Measurements from ENCODE around the gene NRP2. TPM values are rescaled to one million over a fixed set of nuclear protein-coding genes. Genes with fewer than 3 reads are reported as not detected.

Gene NRP2
- total RNA-seq, 2 experiments from 2014 or later: 0.19 TPM; not detected in 1

GRCh38 chr2:205796805-205797313 lies 114.6 kb downstream of the NRP2 start:
- Mint-ChIP-seq H3K4me1 (ENCODE audit: low read depth) (no peaks in the 10 kb centered on the region), H3K27me3 (peaks cover 11% of the 10 kb centered on the region), H3K4me3 (no peak overlapping the region), H3K36me3 (ENCODE audit: low read depth) (no peaks in the 10 kb centered on the region), H3K9me3 (no peaks in the 10 kb centered on the region), H3K27ac (no peak overlapping the region)
- ChIA-PET POLR2A (no interaction called here), CTCF (no interaction called here)
- DNase-seq (no peak), ATAC-seq (ENCODE audit: poor library complexity) (no peak)
- TF ChIP-seq CTCF (IDR thresholded peaks at IDR 0.05): no peak
- intact Hi-C loops (cut with DNase I, micrococcal nuclease): no loop called here
- Histone ChIP-seq H3K27me3 (ENCODE audit: control insufficient read depth in 1 of 2, insufficient read depth in 2 of 2, low read length in 2 of 2) (no peaks in the 10 kb centered on the region), H3K4me1 (ENCODE audit: insufficient read depth, low read length) (no peaks in the 10 kb centered on the region), H3K27ac (ENCODE audit: low read depth in 1 of 2, low read length in 2 of 2) (no peak overlapping the region), H3K4me3 (ENCODE audit: low read length) (no peak overlapping the region), H3K36me3 (ENCODE audit: insufficient read depth, low read length) (no peaks in the 10 kb centered on the region), H3K9me3 (ENCODE audit: control insufficient read depth in 1 of 2, insufficient read depth in 1 of 2, low read length in 2 of 2) (peaks cover 0 to 12% of the 10 kb centered on the region in 2 experiments)

GRCh38 chr2:205797866-205798265 lies 115.6 kb downstream of the NRP2 start:
- ChIA-PET CTCF (no interaction called here), POLR2A (no interaction called here)
- Mint-ChIP-seq H3K27ac (no peak overlapping the region), H3K9me3 (no peaks in the 10 kb centered on the region), H3K27me3 (peaks cover 10% of the 10 kb centered on the region), H3K4me3 (no peak overlapping the region), H3K36me3 (ENCODE audit: low read depth) (no peaks in the 10 kb centered on the region), H3K4me1 (ENCODE audit: low read depth) (no peaks in the 10 kb centered on the region)
- no peak overlapping the region for H3K4me3 ChIP-seq (ENCODE audit: low read length)
- H3K27ac ChIP-seq (ENCODE audit: low read depth in 1 of 2, low read length in 2 of 2): no peak overlapping the region
- H3K36me3 ChIP-seq (ENCODE audit: insufficient read depth, low read length): no peaks in the 10 kb centered on the region
- no peak for ATAC-seq (ENCODE audit: poor library complexity)
- DNase-seq: no peak
- no peak for TF ChIP-seq CTCF (IDR thresholded peaks at IDR 0.05)
- intact Hi-C loops (cut with DNase I, micrococcal nuclease): no loop called here
- H3K4me1 ChIP-seq (ENCODE audit: insufficient read depth, low read length): no peaks in the 10 kb centered on the region
- H3K27me3 ChIP-seq (ENCODE audit: control insufficient read depth in 1 of 2, insufficient read depth in 2 of 2, low read length in 2 of 2): no peaks in the 10 kb centered on the region
- peaks cover 0 to 12% of the 10 kb centered on the region in 2 experiments for H3K9me3 ChIP-seq (ENCODE audit: control insufficient read depth in 1 of 2, insufficient read depth in 1 of 2, low read length in 2 of 2)

- no peaks in the 10 kb centered on the region for H3K36me3 ChIP-seq (ENCODE audit: insufficient read depth, low read length)
- no peaks in the 10 kb centered on the region for H3K27me3 ChIP-seq (ENCODE audit: control insufficient read depth in 1 of 2, insufficient read depth in 2 of 2, low read length in 2 of 2)
- no peaks in the 10 kb centered on the region for H3K4me1 Mint-ChIP-seq (ENCODE audit: low read depth)
- H3K4me3 Mint-ChIP-seq: no peak overlapping the region
- no peaks in the 10 kb centered on the region for H3K4me1 ChIP-seq (ENCODE audit: insufficient read depth, low read length)
- H3K27me3 Mint-ChIP-seq: peaks cover 7% of the 10 kb centered on the region
- H3K9me3 ChIP-seq (ENCODE audit: control insufficient read depth in 1 of 2, insufficient read depth in 1 of 2, low read length in 2 of 2): peaks cover 0 to 8% of the 10 kb centered on the region in 2 experiments
- no peak for TF ChIP-seq CTCF (IDR thresholded peaks at IDR 0.05)
- no peaks in the 10 kb centered on the region for H3K9me3 Mint-ChIP-seq
- no peak for ATAC-seq (ENCODE audit: poor library complexity)
- CTCF ChIA-PET: no interaction called here
- H3K36me3 Mint-ChIP-seq (ENCODE audit: low read depth): no peaks in the 10 kb centered on the region
- H3K27ac Mint-ChIP-seq: no peak overlapping the region
- no peak overlapping the region for H3K27ac ChIP-seq (ENCODE audit: low read depth in 1 of 2, low read length in 2 of 2)
- POLR2A ChIA-PET: interaction anchor here (0.7 kb wide), 1 partner anchor 19 kb away, joined by 3 read pairs; no protein-coding TSS in a partner anchor
- no peak overlapping the region for H3K4me3 ChIP-seq (ENCODE audit: low read length)
- intact Hi-C loops (cut with DNase I, micrococcal nuclease): no loop called here
- no peak for DNase-seq
Measured at GRCh38 chr2:205800224-205800623, 117.9 kb downstream of the NRP2 start.
